ENCODE data around the gene RASL11A.
"Not testable (repeated sequence)": the region's sequence is repeated elsewhere in the genome, so short reads cannot be mapped to it uniquely, and the experiment has no call there.

RASL11A gene

DNA sequence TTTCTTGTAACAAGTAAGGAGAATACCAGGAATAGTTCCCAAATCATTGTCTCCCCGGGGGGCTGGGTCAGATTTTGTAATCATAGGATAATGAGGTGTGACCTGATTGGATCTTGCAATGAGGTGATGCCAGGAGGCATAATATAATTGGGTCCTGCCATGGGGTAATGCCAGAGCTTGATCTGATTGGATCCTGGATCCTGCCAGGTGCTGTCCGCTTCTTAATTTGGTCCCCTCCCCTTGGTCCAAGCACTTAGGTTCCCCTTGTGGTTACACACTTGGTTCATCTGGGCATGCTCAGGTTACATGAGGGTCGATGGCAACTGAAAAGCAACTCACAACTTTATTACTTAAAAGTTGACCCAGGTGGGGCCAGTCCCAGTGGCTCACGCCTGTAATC lies 20.1 kb downstream of the RASL11A start:
- no peak for TF ChIP-seq CTCF (IDR thresholded peaks at IDR 0.05; ENCODE audit: borderline replicate concordance, insufficient read depth, low read depth, low read length)
- no peak overlapping the region for H3K4me3 ChIP-seq (ENCODE audit: low read depth, low read length)

DNA sequence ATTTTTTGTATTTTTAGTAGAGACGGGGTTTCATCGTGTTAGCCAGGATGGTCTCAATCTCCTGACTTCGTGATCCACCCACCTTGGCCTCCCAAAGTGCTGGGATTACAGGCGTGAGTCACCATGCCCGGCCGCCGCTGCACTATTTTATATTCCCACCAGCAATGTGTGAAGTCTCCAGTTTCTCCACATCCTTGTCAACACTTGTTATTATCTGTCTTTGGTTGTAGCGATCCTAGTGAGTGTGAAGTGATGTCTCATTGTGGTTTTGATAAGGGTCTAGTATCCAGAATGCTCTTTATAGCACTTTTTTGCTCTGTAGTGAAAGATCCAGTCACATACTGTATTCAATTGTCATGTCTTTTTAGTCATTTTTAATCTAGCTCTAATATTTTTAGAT lies 21.3 kb downstream of the RASL11A start:
- H3K4me3 ChIP-seq (ENCODE audit: low read depth, low read length): not testable (repeated sequence)

DNA sequence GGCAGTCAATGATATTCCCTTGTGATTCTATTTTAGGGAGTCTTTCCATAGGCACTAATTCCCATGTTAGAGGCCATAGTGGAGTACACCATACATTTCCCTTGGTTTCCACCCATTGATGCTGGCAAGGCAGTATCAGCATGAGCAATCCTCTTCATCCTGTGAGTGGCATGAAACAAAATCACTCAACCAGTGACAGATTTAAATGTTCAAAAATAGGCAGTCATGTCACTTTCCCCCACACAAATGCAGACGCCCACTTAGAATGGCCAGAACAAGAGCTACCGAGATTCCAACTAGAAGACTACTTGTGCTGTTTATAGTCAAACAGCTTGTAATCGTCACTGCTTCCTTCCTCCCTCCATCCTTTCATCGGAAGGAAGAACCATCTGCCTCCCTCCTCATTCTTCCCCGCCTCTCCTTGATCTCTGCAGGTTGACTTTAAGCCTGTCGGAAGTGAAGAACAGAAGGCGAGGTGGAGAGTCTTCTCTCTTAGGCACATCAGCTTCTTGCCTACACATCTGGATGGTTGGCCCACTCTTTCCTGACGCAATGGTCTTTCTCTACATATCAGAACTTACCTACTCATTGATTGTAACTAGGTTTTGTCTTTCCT lies 22.6 kb downstream of the RASL11A start:
- no peak overlapping the region for H3K4me3 ChIP-seq (ENCODE audit: low read depth, low read length)
- no peak for TF ChIP-seq CTCF (IDR thresholded peaks at IDR 0.05; ENCODE audit: borderline replicate concordance, insufficient read depth, low read depth, low read length)

DNA sequence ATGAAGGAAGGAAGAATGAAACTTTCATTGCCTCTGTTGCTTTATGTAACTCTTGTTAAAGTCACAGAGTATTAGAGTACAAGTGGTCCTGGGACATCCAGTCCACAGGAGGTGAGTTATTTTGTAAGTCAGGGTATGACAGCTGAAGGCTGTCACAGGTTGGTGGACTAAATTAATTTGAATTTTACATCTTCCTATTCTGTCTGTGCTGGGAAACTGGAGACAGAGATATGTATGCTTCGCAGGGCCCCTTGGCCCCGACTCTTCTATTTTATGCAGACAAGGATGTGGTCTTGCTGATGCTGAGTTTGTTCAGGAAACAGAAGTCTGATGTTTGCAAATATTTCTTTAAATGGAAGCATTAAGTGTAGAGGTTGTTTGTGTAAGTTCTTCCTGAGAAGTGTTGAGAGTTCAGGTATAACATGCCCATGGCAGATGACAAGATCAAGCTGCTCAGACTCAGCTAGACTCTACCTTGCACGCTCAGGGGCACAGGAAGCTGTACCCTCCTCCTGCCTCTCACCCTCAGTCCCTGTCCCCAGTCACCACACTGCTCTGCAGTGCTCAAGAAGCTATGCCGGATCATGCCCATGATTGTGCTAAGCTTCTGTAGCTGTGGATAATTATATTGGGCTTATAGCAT lies 23.4 kb downstream of the RASL11A start:
- no peak overlapping the region for H3K4me3 ChIP-seq (ENCODE audit: low read depth, low read length)
- no peak for TF ChIP-seq CTCF (IDR thresholded peaks at IDR 0.05; ENCODE audit: borderline replicate concordance, insufficient read depth, low read depth, low read length)

- H3K4me3 ChIP-seq (ENCODE audit: low read depth, low read length): no peak overlapping the region
- TF ChIP-seq CTCF (IDR thresholded peaks at IDR 0.05; ENCODE audit: borderline replicate concordance, insufficient read depth, low read depth, low read length): no peak
These were observed 24.5 kb downstream of the RASL11A start for GRCh38 chr13:27295096-27295495.

DNA sequence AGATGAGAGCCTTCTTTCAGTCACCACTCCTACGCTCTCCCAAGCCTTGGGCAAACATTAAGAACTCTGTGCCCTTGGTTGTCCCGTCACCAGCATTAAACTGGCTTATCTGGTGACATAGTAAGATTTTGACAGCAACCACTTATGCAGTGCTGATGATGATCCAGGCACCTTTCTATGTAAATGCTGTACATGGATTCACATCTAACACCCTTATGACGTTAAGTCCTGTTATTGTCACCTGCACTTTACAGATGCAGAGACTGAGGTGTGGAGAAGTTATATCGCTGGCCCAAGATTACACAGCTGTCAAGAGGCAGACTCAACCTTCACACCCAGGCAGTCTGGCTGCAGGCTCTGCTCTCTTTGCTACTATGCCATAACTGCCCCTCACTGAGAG lies 25.0 kb downstream of the RASL11A start:
- H3K4me3 ChIP-seq (ENCODE audit: low read depth, low read length): no peak overlapping the region
- TF ChIP-seq CTCF (IDR thresholded peaks at IDR 0.05; ENCODE audit: borderline replicate concordance, insufficient read depth, low read depth, low read length): no peak

DNA sequence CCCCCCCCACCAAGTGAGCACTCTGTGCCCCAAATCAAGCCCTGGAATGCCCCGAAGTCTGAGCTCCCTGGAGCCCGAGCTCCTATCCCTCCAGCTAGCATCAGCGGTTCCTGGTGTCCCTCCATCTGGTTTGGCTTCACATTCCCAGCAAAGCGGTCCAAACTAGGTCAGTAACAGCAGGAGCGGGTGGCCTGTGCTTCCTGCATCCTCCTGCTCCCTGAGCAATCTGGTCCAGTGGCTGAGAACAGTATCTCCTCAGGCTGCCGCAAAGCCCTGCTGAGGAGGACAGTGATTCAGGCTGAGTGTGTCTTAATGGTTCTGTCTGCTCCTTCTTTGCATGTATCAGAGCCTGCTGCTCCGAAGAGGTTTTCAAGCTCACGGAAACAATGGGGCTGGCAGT lies 25.9 kb downstream of the RASL11A start:
- TF ChIP-seq CTCF (IDR thresholded peaks at IDR 0.05; ENCODE audit: borderline replicate concordance, insufficient read depth, low read depth, low read length): no peak
- H3K4me3 ChIP-seq (ENCODE audit: low read depth, low read length): no peak overlapping the region
